A549 treated with CpdA at 1 μM for 4 hours (cell line): ENCODE results near the gene CDK5. TPM values are rescaled to one million over a fixed set of nuclear protein-coding genes. Genes with fewer than 3 reads are reported as not detected.

Experiments
- total RNA-seq: library from RNA; stranded (reverse); fragments of 200-300 nt; extraction: Qiagen RNA extraction; gene quantifications from 5 replicates; pipeline ENCODE4 v1.2.3, GENCODE V29; 2022; ENCODE audit warnings: low read depth

Gene CDK5
- 32.3 to 35.2 TPM (median 33.4 TPM) in 5 replicates for total RNA-seq

DNA sequence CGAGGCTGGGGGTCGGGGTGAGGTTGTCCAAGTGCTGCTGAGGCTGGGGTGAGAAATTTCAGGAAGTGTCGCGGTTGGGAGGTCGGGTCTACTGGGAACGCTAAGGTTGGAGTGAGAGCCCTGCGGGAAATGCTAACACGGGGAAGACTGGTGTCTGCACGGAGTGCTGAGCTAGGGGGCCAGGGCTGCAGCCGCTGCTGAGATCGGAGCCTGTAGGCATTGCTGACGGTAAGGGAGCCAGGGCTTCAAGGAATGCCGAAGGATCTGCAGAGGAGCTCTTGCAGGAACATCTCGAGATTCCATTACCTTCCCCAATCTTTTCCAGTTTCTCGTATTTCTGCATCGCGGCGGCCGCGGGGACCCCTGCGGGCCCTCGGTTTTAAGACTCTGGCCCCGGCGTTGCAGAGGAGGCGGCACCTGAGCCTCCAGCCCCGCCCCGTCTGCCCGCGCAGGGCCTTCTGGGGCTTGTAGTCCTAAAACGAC lies at the start of gene CDK5:
Gene CDK5 (minus strand): TSS at position 392 of the 483 bp plus-strand sequence. CDS start 49 bp downstream, at position 343.

GRCh38 chr7:151085691-151086620 lies 28.3 kb upstream of the CDK5 start, which contains the start of gene AGAP3:
Gene AGAP3 (plus strand): TSS chr7:151086475. CDS start chr7:151086742, 267 bp downstream.

DNA sequence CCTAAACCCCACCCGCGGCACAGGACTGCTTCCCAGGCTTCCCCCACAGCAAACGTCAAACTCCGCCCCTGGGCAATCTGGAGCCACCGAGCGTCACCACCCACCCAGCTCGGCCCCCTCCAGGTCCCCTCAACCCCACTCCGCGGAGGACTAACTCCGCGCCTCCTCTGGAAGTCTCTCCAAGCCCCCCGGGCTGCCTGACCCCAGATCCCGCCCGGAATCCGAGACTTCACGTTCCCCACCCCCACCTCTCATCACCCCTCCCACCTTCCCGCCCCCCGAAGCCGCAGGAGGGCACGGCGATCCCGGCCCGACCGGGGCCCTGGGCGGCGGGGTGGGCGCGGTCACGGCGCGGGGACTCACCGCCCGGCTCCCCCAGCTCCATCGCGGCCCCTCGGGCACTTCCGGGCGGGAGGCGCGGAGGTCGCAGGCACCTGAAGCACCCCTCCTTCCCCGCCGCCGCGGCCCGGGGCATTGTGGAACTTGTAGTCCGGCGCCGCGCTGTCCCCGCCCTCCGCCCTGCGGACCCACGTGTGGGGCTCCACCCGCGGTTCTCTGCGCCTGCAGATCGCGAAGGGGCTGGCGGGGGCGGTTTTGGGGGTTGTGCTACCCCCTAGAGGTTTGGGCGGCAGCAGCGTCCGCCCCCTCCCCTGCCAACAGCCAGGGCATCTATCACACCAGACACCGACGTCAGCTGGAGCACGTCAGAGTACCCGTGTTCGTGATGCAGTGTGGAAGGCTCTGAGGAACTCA lies 25.6 kb upstream of the CDK5 start, which contains the start of gene TMUB1:
Gene TMUB1 (minus strand): TSS at position 423 of the 753 bp plus-strand sequence. CDS start 930 bp downstream, outside the sequence.

GRCh38 chr7:151080522-151081169 lies 22.9 kb upstream of the CDK5 start, which contains the start of gene FASTK:
Gene FASTK (minus strand): TSS chr7:151080809. CDS start chr7:151080766, 43 bp downstream.

GRCh38 chr7:151059367-151060112 lies 1.8 kb upstream of the CDK5 start, which contains the start of gene SLC4A2:
Gene SLC4A2 (plus strand): TSS chr7:151059589. CDS start chr7:151061988, 2,399 bp downstream.

GRCh38 chr7:151047976-151048815 lies 9.5 kb downstream of the CDK5 start, which contains the start of gene ASIC3:
Gene ASIC3 (plus strand): TSS chr7:151048531. CDS start chr7:151048886, 355 bp downstream.

GRCh38 chr7:151028131-151028947 lies 29.4 kb downstream of the CDK5 start, which contains the start of gene ABCB8:
Gene ABCB8 (plus strand): TSS chr7:151028450. CDS start chr7:151028516, 66 bp downstream.

GRCh38 chr7:151024435-151025056 lies 33.2 kb downstream of the CDK5 start, which contains the start of gene ATG9B:
Gene ATG9B (minus strand): TSS chr7:151024494. CDS start chr7:151024423, 71 bp downstream.

Other genes starting within 250 kb of the CDK5 start
- gene AOC1, start 205.4 kb downstream of the CDK5 start, total RNA-seq, result not detected in 5 replicates
- gene KCNH2, start 79.6 kb downstream of the CDK5 start, total RNA-seq, result 0.40 to 0.52 TPM (median 0.47 TPM) in 5 replicates
- gene NOS3, start 66.9 kb downstream of the CDK5 start, total RNA-seq, result 0.18 to 0.47 TPM (median 0.34 TPM) in 5 replicates
- gene ATG9B, start 33.4 kb downstream of the CDK5 start, total RNA-seq, result 0.64 to 0.97 TPM (median 0.86 TPM) in 5 replicates
- gene ABCB8, start 29.4 kb downstream of the CDK5 start, total RNA-seq, result 38.3 to 53.5 TPM (median 45.1 TPM) in 5 replicates
- gene ASIC3, start 9.4 kb downstream of the CDK5 start, total RNA-seq, result 7.6 to 12.8 TPM (median 10.2 TPM) in 5 replicates
- 195 to 312 TPM (median 291 TPM) in 5 replicates for gene SLC4A2, start 1.7 kb upstream of the CDK5 start, total RNA-seq
- 58.0 to 84.2 TPM (median 76.7 TPM) in 5 replicates for gene FASTK, start 22.9 kb upstream of the CDK5 start, total RNA-seq
- 35.5 to 58.8 TPM (median 56.8 TPM) in 5 replicates for gene TMUB1, start 25.6 kb upstream of the CDK5 start, total RNA-seq
- 54.6 to 71.6 TPM (median 67.0 TPM) in 5 replicates for gene AGAP3, start 28.6 kb upstream of the CDK5 start, total RNA-seq
- not detected in 5 replicates for gene GBX1, start 109.8 kb upstream of the CDK5 start, total RNA-seq
- not detected in 5 replicates for gene ASB10, start 129.4 kb upstream of the CDK5 start, total RNA-seq
- gene H2BK1, start 152.6 kb upstream of the CDK5 start, total RNA-seq, result not detected in 5 replicates
- 69.2 to 73.0 TPM (median 70.1 TPM) in 5 replicates for gene ABCF2, start 169.3 kb upstream of the CDK5 start, total RNA-seq
- 39.4 to 53.0 TPM (median 48.5 TPM) in 5 replicates for gene CHPF2, start 174.6 kb upstream of the CDK5 start, total RNA-seq
- 8.9 to 12.0 TPM (median 11.2 TPM) in 5 replicates for gene SMARCD3, start 190.8 kb upstream of the CDK5 start, total RNA-seq